ENCODE data around the gene GSTP1.

The GSTP1 gene

GRCh38 chr11:67632175-67632981, 48.8 kb downstream of the GSTP1 start:
- no peak for DNase-seq

DNA sequence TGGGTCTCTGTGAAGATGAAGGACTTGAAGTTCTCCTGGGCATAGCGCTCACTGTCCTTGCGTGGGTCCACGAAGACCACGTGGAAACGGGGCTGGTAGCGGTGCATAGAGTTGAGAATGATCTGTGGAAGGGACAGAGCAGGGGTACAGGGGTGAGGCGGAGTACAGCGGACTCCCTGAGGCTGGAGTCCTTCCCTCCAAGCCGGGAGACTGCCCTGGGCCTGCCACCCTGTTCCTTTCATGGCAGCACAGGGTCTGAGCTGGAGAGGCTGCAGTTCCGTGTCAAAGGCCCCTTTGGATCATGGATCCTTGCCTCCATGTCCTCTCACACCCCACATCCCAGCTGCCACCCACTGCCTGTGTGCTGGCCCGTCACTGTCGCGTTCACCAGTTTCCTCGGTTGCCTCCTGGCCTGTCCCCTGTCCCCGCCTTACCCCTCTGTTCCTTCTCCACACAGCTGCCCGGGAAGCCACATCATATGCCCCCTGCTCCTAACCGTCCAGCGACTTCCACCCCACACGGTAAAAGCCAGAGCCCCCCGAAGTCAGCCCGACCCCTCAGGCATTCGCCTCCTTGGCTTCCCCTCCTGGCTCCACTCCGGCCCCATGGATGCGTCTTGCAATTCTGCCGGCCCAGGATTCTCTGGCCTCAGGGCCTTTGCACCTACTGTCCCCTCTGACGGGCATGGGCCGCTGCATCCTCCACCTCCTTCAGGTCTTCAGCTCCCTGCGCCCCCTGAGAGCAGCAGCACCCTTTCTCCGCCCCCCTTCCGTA, 49.6 kb downstream of the GSTP1 start:
- no peak for DNase-seq

DNA sequence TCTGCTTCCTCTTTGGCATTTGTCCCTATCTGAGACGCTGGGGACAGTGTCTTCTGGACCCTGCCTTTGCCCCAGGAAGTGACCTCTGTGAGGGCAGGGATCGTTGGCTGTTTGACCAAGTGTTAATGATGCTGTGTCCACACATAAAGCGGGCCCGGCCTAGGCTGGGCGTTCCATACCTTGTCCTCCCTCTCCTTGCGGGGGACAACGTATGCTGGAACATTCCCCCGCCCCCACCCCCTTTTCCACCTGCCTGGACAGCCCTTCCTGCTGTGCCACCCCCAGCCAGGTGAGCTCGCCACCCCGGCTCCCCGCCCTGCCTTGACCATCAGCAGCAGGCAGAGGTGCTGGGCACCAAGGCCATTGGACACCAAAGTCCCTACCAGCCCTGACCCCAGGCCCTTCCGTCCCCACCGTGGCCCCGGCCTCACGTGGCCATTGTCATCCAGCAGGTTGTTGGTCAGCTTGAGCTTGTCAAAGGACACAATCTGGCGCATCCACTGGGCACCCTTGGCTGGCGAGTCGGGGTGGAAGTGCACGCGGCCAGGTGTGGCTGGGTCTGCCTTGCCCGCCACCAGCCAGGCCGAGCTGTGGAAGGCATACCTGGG, 50.2 kb downstream of the GSTP1 start:
- DNase-seq = no peak

DNA sequence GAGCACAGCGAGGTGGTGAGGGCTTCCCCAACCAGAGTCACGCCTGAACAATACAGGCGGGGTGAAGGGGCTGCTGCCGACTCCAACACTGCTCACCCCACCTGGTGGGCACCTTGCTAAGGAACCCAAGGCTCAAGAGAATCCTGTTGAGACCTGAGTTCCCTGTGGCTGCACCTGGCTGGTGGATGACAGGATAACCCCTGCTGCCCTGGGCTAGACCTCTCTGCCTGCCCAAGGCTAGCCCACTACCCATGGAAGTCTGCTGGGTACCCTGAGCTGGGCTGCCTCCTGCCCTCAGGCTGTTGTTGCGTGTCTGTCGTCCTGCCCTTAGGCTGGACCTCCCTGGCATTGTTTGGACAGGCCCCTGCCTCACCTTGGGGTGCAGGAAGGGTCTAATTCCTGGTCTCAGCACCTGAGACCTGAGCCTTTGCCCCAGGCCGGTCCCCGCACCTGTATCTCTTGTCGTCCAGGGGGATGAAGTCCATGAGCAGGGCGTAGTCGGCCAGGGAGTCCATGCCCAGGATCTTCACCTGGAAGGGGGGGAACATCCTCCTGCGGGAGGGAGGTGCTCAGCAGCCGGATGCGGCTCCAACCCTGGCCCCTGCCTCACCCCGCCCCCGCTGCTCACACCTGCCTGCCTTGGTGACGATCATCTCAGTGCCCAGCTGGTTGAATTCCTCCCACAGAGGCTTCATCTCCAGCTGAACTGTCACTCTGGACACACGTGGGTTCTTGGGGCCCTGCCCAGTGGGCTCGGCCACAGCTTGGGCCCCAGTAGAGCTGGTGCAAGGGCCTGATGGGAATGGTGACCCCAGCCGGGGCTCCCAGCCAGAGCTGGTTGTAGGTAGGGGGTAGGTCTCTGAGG, 51.0 kb downstream of the GSTP1 start:
- DNase-seq = no peak

GRCh38 chr11:67635231-67635521, 51.6 kb downstream of the GSTP1 start:
- DNase-seq = no peak

Measured in NCI-H82 (cell line).